ENCODE measurements around the gene CS. TPM values are rescaled to one million over a fixed set of nuclear protein-coding genes. Genes with fewer than 3 reads are reported as not detected.
"Not testable (repeated sequence)": the region's sequence is repeated elsewhere in the genome, so short reads cannot be mapped to it uniquely, and the experiment has no call there.

The CS gene
- total RNA-seq (100 to 1,000 TPM; 101 to 204 TPM), polyA plus RNA-seq (10 to 100 TPM; 43.1 to 87.9 TPM)
- long read RNA-seq, donor 1, transcript CS-201 (11 exons, 2,975 nt) = major isoform, 21 of 31 reads
- long read RNA-seq, donor 1, partial matches to known transcripts = 7 of 31 reads
- long read RNA-seq, donor 1, other reads (novel, unspliced or antisense) = 0 of 31 reads
- long read RNA-seq, donor 2, transcript CS-201 (11 exons, 2,975 nt) = major isoform, 5 of 11 reads
- long read RNA-seq, donor 2, partial matches to known transcripts = 6 of 11 reads
- long read RNA-seq, donor 2, other reads (novel, unspliced or antisense) = 0 of 11 reads
- long read RNA-seq, donor 3, transcript CS-201 (11 exons, 2,975 nt) = major isoform, 12 of 13 reads
- long read RNA-seq, donor 3, partial matches to known transcripts = 0 of 13 reads
- long read RNA-seq, donor 3, other reads (novel, unspliced or antisense) = 0 of 13 reads
- long read RNA-seq, donor 4, transcript CS-201 (11 exons, 2,975 nt) = major isoform, 8 of 8 reads
- long read RNA-seq, donor 4, partial matches to known transcripts = 0 of 8 reads
- long read RNA-seq, donor 4, other reads (novel, unspliced or antisense) = 0 of 8 reads
- long read RNA-seq, donor 5, transcript CS-201 (11 exons, 2,975 nt) = major isoform, 39 of 45 reads
- long read RNA-seq, donor 5, partial matches to known transcripts = 5 of 45 reads
- long read RNA-seq, donor 5, other reads (novel, unspliced or antisense) = 0 of 45 reads

DNA sequence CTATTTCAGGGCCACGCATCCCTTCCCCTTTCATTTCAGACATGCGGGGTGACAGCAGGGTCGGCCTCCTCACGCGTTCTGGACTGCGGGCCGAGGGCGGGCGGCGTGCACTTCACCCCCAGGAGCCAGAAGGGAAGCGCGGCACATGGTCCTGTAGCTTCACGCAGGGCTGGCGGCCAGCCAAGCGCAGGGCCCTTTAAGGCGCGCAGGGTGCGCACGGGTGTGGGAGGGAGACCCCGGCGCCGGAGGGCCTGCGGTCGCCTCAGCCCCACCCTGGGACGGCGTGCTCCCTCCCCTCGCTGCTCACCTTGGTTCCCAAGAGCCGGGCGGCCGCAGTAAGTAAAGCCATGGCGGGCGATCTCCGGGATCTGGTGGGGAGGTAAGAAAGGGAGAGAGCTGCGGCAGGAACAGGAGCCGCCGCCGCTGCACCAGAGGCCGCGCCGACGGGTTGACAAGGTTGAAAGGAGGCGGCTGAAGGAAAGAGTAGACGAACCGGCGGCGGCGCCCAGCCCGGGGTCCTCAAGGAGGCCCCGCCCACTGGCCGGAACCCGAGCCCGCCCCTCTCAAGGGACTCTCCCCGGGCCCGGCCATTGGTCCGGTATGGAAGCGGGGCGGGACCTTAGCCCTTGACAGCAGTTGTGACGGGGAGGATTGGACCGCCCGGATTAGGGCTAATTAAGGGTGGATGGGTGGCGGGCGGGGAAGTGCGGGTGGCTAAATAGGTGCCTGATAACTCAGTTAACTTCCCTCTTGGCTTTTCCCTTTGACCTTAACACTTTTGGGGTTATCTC is at the start of gene CS:
Gene CS, minus strand, starts transcription at position 478 of the 791 bp plus-strand sequence. Its CDS starts 129 bp downstream, at position 349.
- H3K27ac ChIP-seq (ENCODE audit: low read depth in 1 of 2, low read length in 1 of 2) = peak within 1 kb of the TSS; percentile 95 to 97
- H3K4me1 ChIP-seq (ENCODE audit: control insufficient read depth in 5 of 5, insufficient read depth in 5 of 5, low read length in 5 of 5) = peaks cover 0 to 22% (median 13%) of the 10 kb centered on the region in 5 donors
- H3K4me3 ChIP-seq = peak within 1 kb of the TSS; percentile 91
- H3K27me3 ChIP-seq (ENCODE audit: control insufficient read depth in 3 of 3, insufficient read depth in 3 of 3, low read length in 2 of 3) = no peaks in the 10 kb centered on the region
- TF ChIP-seq, protein P1, sequence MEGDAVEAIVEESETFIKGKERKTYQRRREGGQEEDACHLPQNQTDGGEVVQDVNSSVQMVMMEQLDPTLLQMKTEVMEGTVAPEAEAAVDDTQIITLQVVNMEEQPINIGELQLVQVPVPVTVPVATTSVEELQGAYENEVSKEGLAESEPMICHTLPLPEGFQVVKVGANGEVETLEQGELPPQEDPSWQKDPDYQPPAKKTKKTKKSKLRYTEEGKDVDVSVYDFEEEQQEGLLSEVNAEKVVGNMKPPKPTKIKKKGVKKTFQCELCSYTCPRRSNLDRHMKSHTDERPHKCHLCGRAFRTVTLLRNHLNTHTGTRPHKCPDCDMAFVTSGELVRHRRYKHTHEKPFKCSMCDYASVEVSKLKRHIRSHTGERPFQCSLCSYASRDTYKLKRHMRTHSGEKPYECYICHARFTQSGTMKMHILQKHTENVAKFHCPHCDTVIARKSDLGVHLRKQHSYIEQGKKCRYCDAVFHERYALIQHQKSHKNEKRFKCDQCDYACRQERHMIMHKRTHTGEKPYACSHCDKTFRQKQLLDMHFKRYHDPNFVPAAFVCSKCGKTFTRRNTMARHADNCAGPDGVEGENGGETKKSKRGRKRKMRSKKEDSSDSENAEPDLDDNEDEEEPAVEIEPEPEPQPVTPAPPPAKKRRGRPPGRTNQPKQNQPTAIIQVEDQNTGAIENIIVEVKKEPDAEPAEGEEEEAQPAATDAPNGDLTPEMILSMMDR (IDR thresholded peaks at IDR 0.05; ENCODE audit: control extremely low read depth, extremely low read depth) = no peak
- H3K9me3 ChIP-seq (ENCODE audit: control insufficient read depth in 4 of 4, insufficient read depth in 3 of 4, low read length in 3 of 4) = no peaks in the 10 kb centered on the region
- WGBS, 2 donors = 0 to 1% methylated on average over 58 to 63 of the region's 63 CpGs
- ATAC-seq (ENCODE audit: insufficient read depth, low FRiP score) (peak; percentile 99), DNase-seq (peak; percentile 98 to 99 (median 99))
- H3K9ac ChIP-seq (ENCODE audit: insufficient read depth in 1 of 2, low read length in 2 of 2) = peak within 1 kb of the TSS; percentile 51 to 80
- peaks cover 0 to 17% (median 3%) of the 10 kb centered on the region in 4 donors for H3K36me3 ChIP-seq (ENCODE audit: control insufficient read depth in 4 of 4, insufficient read depth in 4 of 4, low read length in 4 of 4)

DNA sequence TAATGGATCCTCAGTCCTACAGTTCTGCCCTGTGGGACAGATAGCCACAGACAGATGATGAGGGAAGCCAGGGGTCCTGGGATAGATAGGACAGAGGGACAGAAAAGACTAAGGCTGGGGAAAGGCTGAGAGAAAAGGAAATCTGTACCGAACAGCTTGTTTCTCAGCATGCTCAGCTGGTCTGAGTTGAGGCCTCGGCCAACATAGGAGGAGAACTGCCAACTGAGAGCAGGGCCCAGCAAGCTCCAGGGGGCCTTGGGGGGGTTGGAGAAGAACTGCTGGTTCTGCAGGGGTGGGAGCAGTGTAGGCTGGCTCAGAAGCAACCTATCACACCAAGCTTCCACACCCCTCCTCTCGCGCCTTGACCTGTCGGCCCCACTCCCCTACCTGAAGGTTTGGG is 48.6 kb upstream of the CS start:
- H3K4me1 ChIP-seq (ENCODE audit: control insufficient read depth in 5 of 5, insufficient read depth in 5 of 5, low read length in 5 of 5) = no peaks in the 10 kb centered on the region
- H3K27ac ChIP-seq (ENCODE audit: low read depth in 1 of 2, low read length in 1 of 2) = no peak overlapping the region
- TF ChIP-seq, protein P1 (IDR thresholded peaks at IDR 0.05; ENCODE audit: control extremely low read depth, extremely low read depth) = no peak
- H3K27me3 ChIP-seq (ENCODE audit: control insufficient read depth in 3 of 3, insufficient read depth in 3 of 3, low read length in 2 of 3) = no peaks in the 10 kb centered on the region
- no peak overlapping the region for H3K4me3 ChIP-seq
- H3K36me3 ChIP-seq (ENCODE audit: control insufficient read depth in 4 of 4, insufficient read depth in 4 of 4, low read length in 4 of 4) = peaks cover 30 to 60% (median 48%) of the 10 kb centered on the region in 4 donors
- ATAC-seq (ENCODE audit: insufficient read depth, low FRiP score) (no peak), DNase-seq (no peak)
- no peaks in the 10 kb centered on the region for H3K9me3 ChIP-seq (ENCODE audit: control insufficient read depth in 4 of 4, insufficient read depth in 3 of 4, low read length in 3 of 4)
- H3K9ac ChIP-seq (ENCODE audit: insufficient read depth in 1 of 2, low read length in 2 of 2) = no peak overlapping the region
- WGBS, 2 donors = 95 to 98% methylated on average over 5 of the region's 5 CpGs

DNA sequence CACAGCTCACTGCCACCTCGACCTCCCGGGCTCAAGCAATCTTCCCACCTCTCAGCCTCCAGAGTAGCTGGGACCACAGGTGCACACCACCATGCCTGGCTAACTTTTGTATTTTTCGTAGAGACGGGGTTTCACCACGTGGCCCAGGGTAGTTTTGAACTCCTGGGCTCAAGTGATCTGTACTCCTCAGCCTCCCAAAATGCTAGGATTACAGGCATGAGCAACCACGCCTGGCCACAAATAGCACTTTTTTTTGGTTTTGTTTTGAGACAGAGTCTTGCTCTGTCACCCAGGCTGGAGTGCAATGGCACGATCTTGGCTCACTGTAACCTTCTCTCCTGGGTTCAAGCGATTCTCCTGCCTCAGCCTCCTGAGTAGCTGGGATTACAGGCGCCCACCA is 47.1 kb upstream of the CS start:
- H3K4me1 ChIP-seq (ENCODE audit: control insufficient read depth in 5 of 5, insufficient read depth in 5 of 5, low read length in 5 of 5); H3K27me3 ChIP-seq (ENCODE audit: control insufficient read depth in 3 of 3, insufficient read depth in 3 of 3, low read length in 2 of 3): not testable (repeated sequence)

More for the DNA sequence above, 47.1 kb upstream of the CS start:
- WGBS, 2 donors = 95 to 97% methylated on average over 9 of the region's 9 CpGs
- not testable (repeated sequence) for DNase-seq; H3K9me3 ChIP-seq (ENCODE audit: control insufficient read depth in 4 of 4, insufficient read depth in 3 of 4, low read length in 3 of 4); ATAC-seq (ENCODE audit: insufficient read depth, low FRiP score); H3K27ac ChIP-seq (ENCODE audit: low read depth in 1 of 2, low read length in 1 of 2); H3K9ac ChIP-seq (ENCODE audit: insufficient read depth in 1 of 2, low read length in 2 of 2); H3K4me3 ChIP-seq
- peaks cover 33 to 63% (median 53%) of the 10 kb centered on the region in 4 donors for H3K36me3 ChIP-seq (ENCODE audit: control insufficient read depth in 4 of 4, insufficient read depth in 4 of 4, low read length in 4 of 4)

Measured in lung (tissue), 16 donors.